NT2/D1 (cell line): Measurements from ENCODE around the gene FMN2.

ENCODE experiments used
- SUZ12 ChIP-seq: IDR thresholded peaks from 2 replicates; pipeline ENCODE4 v1.6.1; 2011; ENCODE audit not compliant: insufficient read length, insufficient read depth; ENCODE audit errors: extremely low read depth
- YY1 ChIP-seq: IDR thresholded peaks from 2 replicates; pipeline ENCODE4 v1.6.1; 2011; ENCODE audit not compliant: insufficient read length, insufficient read depth
- ZNF274 ChIP-seq: IDR thresholded peaks from 2 replicates; pipeline ENCODE4 v1.6.1; 2011; ENCODE audit warnings: mild to moderate bottlenecking, low read depth, low read length

- no peak for TF ChIP-seq SUZ12
- no peak for TF ChIP-seq YY1
- TF ChIP-seq ZNF274 = no peak
Measured at GRCh38 chr1:240522122-240522822, 430.6 kb downstream of the FMN2 start.
